SH-SY5Y (cell line): ENCODE results near the gene C20orf144.

Experiments
- GATA2 ChIP-seq: IDR thresholded peaks from 2 replicates; pipeline ENCODE4 v1.6.1; 2011; ENCODE audit warnings: mild to moderate bottlenecking, low read depth, low read length
- GATA3 ChIP-seq: IDR thresholded peaks from 2 replicates; pipeline ENCODE4 v1.6.1; 2011; ENCODE audit warnings: low read depth, mild to moderate bottlenecking, low read length, moderate library complexity

GRCh38 chr20:33653218-33653899 is 8.8 kb upstream of the C20orf144 start:
- TF ChIP-seq GATA2 (no peak), GATA3 (no peak)
